WERI-Rb-1 (cell line): Measurements from ENCODE around the gene OXSR1.
"Not testable (repeated sequence)": the region's sequence is repeated elsewhere in the genome, so short reads cannot be mapped to it uniquely, and the experiment has no call there.

Experiments used
- DNase-seq: peaks from one replicate; pipeline ENCODE4 v3.0.0-alpha.2; 2020
- H3K27ac ChIP-seq: fragments of 250-450 bp; sonication (Bioruptor Pico); 2 replicates; pipeline ENCODE4 v1.5.1; 2020; ENCODE audit warnings: mild to moderate bottlenecking, moderate library complexity
- H3K27me3 ChIP-seq: fragments of 250-450 bp; sonication (Bioruptor Pico); 2 replicates; pipeline ENCODE4 v1.5.1; 2021; ENCODE audit warnings: mild to moderate bottlenecking, low read depth, moderate library complexity; ENCODE audit not compliant: insufficient read depth, severe bottlenecking
- H3K36me3 ChIP-seq: fragments of 250-450 bp; sonication (Bioruptor Pico); 2 replicates; pipeline ENCODE4 v1.5.1; 2020; ENCODE audit warnings: mild to moderate bottlenecking, moderate library complexity
- H3K4me3 ChIP-seq: 2 replicates; pipeline ENCODE4 v1.5.1; 2011; ENCODE audit warnings: low read depth, mild to moderate bottlenecking, control low read depth, low read length
- H3K9me3 ChIP-seq: fragments of 250-450 bp; sonication (Bioruptor Pico); 2 replicates; pipeline ENCODE4 v1.5.1; 2021; ENCODE audit warnings: mild to moderate bottlenecking, moderate library complexity; ENCODE audit not compliant: severe bottlenecking
- CTCF ChIP-seq: IDR thresholded peaks from 2 replicates; pipeline ENCODE4 v1.5.1; 2011; ENCODE audit warnings: low read depth, mild to moderate bottlenecking, control low read depth, inconsistent platforms, low read length

Gene OXSR1

DNA sequence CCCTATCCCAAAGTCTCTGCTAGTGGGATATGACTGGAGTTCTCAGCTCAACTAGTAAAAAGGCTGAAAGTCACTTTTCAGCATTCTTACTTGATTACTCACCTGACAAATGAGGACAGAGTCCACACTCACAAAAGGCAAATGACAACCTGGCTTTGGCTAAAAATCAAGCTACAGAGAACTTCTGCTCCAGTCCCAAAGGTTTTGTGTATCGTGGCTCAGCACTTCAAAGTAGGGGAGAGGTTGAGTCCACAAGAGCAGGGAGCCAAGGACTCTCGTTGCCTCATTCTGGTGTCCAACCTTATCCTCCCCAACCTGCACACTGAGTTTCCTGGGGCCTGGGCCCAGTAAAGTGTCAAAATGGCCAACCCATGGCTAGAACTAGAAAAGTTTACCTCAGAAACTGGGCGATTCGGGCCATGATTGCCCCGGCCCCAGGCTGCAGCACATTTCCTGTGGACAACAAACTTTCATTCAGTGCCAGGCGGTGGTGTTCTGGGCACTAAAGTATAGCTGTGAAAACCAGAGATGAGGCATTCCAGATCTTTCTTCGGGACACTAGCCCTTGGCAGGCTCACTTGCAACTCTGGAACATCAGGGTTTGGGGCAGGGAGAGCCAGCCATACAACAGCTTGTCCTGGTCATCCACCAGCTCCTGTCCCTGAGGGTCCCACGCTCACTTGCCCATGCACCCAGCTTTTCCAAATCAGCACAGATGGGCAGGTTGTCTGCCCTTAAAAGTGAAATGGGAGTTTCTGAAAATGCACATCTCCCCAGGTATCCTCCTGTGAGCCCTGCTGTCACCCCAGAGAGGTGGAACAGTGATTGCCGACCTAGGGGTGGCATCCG is 31.6 kb upstream of the OXSR1 start:
- H3K9me3 ChIP-seq: no peaks in the 10 kb centered on the region
- peaks cover 41% of the 10 kb centered on the region for H3K36me3 ChIP-seq
- DNase-seq: no peak
- no peaks in the 10 kb centered on the region for H3K27me3 ChIP-seq
- H3K4me3 ChIP-seq: no peak overlapping the region
- no peak for TF ChIP-seq CTCF
- no peak overlapping the region for H3K27ac ChIP-seq

GRCh38 chr3:38134517-38135143 is 30.7 kb upstream of the OXSR1 start:
- not testable (repeated sequence) for H3K4me3 ChIP-seq

DNA sequence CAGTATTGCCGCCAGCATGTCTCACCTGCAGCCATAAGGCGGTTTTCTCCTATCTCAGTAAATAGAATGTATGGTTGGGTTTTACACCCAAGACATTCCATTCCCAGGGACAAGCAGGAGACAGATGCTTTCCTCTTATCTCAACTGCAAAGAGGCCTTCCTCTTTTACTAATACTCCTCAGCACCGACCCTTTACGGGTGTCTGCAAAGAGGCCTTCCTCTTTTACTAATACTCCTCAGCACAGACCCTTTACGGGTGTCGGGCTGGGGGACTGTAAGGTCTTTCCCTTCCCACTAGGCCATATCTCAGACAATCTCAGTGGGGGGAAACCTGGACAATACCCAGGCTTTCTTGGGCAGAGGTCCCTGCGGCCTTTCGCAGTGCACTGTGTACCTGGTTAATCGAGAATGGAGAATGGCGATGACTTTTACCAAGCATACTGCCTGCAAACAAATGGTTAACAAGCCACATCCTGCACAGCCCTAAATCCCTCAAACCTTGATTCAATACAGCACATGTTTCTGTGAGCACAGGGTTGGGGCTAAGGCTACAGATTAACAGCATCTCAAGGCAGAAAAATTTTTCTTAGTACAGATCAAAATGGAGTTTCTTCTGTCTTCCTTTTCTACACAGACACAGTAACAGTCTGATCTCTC is 29.6 kb upstream of the OXSR1 start:
- H3K9me3 ChIP-seq, H3K27ac ChIP-seq, DNase-seq, H3K27me3 ChIP-seq: not testable (repeated sequence)
- Histone ChIP-seq H3K36me3 (peaks cover 23% of the 10 kb centered on the region), H3K4me3 (peak overlapping the region; percentile 82)

More at GRCh38 chr3:38134517-38135143, 30.7 kb upstream of the OXSR1 start:
- DNase-seq, H3K9me3 ChIP-seq, H3K27me3 ChIP-seq, H3K27ac ChIP-seq: not testable (repeated sequence)
- H3K36me3 ChIP-seq: peaks cover 32% of the 10 kb centered on the region

- peak overlapping the region; percentile 82 for H3K4me3 ChIP-seq
- peaks cover 19% of the 10 kb centered on the region for H3K36me3 ChIP-seq
- peak overlapping the region; percentile 52 for H3K27ac ChIP-seq
- TF ChIP-seq CTCF: no peak
- DNase-seq: no peak
- H3K27me3 ChIP-seq: no peaks in the 10 kb centered on the region
- no peaks in the 10 kb centered on the region for H3K9me3 ChIP-seq
Observed at GRCh38 chr3:38136393-38136776, 29.0 kb upstream of the OXSR1 start.

DNA sequence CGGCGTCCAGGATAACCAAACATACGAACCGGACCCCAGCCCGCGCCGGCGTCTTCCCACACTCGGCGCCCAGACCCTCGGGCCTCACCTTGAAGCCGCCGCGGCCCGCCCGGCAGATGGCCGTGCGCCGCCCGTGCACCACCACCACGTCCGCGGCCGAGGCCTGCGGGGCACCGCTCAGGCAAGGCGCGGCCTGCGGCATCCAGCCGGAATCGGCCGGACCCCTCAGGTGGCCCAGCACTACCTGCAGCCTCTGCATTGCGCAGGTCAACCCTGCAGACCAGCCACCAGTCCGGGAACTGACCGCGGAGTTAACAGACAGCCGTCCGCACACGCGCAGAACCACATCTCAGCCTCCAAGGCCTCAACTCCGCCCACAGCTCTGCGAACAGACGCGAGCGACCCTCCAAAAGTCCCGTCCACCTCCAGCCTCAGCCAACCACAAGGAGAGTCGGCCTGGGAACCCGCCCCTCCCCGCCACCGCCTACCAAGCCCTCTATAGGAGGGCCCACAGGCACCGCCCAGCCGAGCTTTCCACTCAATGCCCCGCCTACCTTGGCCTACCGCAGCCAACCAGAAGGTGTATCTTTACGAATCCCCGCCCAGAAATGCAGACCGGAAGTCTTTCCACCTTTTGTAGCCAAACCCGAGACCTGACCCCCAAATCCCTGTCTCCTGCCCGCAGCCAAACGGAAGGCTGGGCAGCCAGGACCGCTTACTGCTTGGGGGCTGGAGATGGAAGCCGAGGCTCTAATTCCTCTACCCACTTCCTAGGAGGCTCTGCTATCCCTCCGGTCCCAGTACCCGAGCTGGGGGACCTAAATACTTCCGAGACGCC is 28.3 kb upstream of the OXSR1 start, which contains the start of gene ACAA1:
ACAA1 (minus strand) TSS at position 351 of the 838 bp plus-strand sequence; CDS start at position 259, 92 bp downstream.
- Histone ChIP-seq H3K36me3 (peaks cover 14% of the 10 kb centered on the region), H3K27me3 (no peaks in the 10 kb centered on the region), H3K9me3 (no peaks in the 10 kb centered on the region), H3K4me3 (peak within 1 kb of the TSS; percentile 82), H3K27ac (peak within 1 kb of the TSS; percentile 52)
- TF ChIP-seq CTCF: no peak
- peak; percentile 99 for DNase-seq

DNA sequence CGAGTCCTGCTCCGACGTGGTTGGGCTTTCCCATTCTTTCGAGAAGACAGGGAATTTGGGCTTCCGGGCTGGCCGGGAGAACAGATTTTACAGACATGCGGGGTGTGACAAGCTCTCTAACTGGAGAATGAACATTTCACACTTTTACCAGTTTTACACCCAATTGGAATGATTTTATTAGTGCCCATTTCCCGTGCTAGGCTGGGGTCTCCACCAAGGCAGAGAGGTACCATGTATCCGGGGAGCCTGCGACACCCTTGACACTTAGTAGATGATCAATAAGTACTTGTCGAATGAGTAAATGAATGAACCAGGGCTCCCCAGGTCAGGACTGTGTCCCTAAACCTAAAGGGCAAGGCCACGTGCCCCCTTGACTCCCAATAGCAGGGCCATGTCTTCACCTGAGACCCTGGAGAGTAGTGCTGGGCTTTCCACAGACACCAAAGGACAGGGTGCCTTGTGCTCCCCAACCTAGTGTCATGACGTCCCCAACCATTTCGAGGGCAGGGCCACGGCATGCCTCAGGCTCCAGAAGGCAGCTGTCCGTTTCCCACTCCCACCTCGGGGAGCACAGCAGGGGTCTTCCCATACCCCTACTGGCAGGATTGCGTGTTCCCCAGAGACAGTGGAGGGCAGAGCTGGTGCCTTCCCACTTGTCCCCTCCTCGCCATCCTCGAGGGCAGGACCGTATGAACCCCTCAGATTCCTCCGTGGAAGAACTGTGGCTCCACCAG is 27.6 kb upstream of the OXSR1 start:
- Histone ChIP-seq H3K27me3 (peaks cover 2% of the 10 kb centered on the region), H3K9me3 (no peaks in the 10 kb centered on the region), H3K27ac (peak overlapping the region; percentile 52), H3K36me3 (peaks cover 12% of the 10 kb centered on the region), H3K4me3 (peak overlapping the region; percentile 82)
- TF ChIP-seq CTCF: no peak
- DNase-seq: no peak
